Memory B cell (primary cell): ENCODE results near the gene GATAD1.
A peak's percentile ranks its signal among the peaks of the same experiment; 100 is the strongest.
"Not testable (repeated sequence)": the region's sequence is repeated elsewhere in the genome, so short reads cannot be mapped to it uniquely, and the experiment has no call there.

Source experiments
- ATAC-seq: fragments of 150-1000 bp; cut with Tn5 transposase; 2 replicates; pipeline ENCODE4 v1.10.0; 2021; ENCODE audit warnings: low read depth, mild to moderate bottlenecking, moderate library complexity
- DNase-seq, 2 donors: peaks; one replicate each; pipeline ENCODE4 v3.0.0; 2022; ENCODE audit warnings: low spot score in 2 of 2
- H3K27ac Mint-ChIP-seq: one replicate; pipeline ENCODE4 v1.8.0; 2022; ENCODE audit warnings: mild to moderate bottlenecking, moderate library complexity, mixed read lengths
- H3K27me3 Mint-ChIP-seq: one replicate; pipeline ENCODE4 v1.8.0; 2022; ENCODE audit warnings: mixed read lengths
- H3K36me3 Mint-ChIP-seq: one replicate; pipeline ENCODE4 v1.8.0; 2022; ENCODE audit warnings: mild to moderate bottlenecking, mixed read lengths
- H3K4me1 Mint-ChIP-seq: one replicate; pipeline ENCODE4 v1.8.0; 2022; ENCODE audit warnings: mixed read lengths
- H3K4me3 Mint-ChIP-seq: one replicate; pipeline ENCODE4 v1.8.0; 2022; ENCODE audit warnings: mild to moderate bottlenecking, moderate library complexity, mixed read lengths
- H3K9me3 Mint-ChIP-seq: one replicate; pipeline ENCODE4 v1.8.0; 2022; ENCODE audit warnings: mixed read lengths

The GATAD1 gene

DNA sequence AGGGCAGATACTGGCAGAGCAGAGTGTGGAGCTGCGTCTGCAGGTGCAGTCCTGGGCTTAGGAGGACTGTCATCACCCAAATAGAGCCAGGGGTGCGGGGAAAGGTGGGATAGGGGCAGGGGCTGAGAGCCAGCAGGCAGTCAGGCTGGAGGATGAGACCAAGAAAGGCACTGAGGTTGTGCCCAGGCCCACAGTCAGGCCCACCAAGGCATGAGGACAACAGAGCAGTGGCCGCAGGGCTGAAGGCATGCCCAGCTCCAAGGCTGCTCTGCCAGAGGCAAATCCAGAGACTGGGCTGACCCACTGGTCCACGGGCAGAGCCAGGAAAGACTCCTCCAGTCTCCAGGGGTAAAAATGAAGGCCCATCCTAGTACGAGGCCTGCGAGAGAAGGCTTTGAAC lies 24.4 kb upstream of the GATAD1 start:
- peaks cover 5% of the 10 kb centered on the region for H3K27me3 Mint-ChIP-seq
- DNase-seq = no peak
- no peaks in the 10 kb centered on the region for H3K9me3 Mint-ChIP-seq
- H3K4me1 Mint-ChIP-seq = peaks cover 9% of the 10 kb centered on the region
- H3K36me3 Mint-ChIP-seq = no peaks in the 10 kb centered on the region
- no peak overlapping the region for H3K4me3 Mint-ChIP-seq
- ATAC-seq = no peak
- no peak overlapping the region for H3K27ac Mint-ChIP-seq

DNA sequence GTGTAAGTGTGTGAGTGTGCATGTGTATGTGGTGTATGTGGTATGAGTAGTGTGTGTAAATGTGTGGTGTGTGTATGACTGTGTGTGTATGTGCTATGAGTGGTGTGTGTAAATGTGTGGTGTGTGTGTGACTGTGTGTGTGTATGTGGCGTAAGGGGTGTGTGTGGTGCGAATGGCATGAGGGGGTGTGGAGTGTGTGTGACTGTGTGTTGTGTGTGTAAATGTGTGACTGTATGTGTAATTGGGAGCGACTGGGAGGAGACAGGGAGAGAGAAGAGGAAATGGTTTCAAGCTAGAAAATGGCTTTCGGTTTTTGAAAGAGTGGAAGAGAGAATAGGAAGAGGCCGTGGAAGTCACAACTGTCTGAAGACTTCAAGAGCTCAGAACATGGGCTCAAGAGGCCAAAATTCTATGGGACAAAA lies 23.6 kb upstream of the GATAD1 start:
- Mint-ChIP-seq H3K36me3 (no peaks in the 10 kb centered on the region), H3K27me3 (peaks cover 5% of the 10 kb centered on the region), H3K9me3 (no peaks in the 10 kb centered on the region), H3K4me3 (peak overlapping the region; percentile 0), H3K27ac (no peak overlapping the region), H3K4me1 (peaks cover 9% of the 10 kb centered on the region)
- DNase-seq = no peak
- no peak for ATAC-seq

DNA sequence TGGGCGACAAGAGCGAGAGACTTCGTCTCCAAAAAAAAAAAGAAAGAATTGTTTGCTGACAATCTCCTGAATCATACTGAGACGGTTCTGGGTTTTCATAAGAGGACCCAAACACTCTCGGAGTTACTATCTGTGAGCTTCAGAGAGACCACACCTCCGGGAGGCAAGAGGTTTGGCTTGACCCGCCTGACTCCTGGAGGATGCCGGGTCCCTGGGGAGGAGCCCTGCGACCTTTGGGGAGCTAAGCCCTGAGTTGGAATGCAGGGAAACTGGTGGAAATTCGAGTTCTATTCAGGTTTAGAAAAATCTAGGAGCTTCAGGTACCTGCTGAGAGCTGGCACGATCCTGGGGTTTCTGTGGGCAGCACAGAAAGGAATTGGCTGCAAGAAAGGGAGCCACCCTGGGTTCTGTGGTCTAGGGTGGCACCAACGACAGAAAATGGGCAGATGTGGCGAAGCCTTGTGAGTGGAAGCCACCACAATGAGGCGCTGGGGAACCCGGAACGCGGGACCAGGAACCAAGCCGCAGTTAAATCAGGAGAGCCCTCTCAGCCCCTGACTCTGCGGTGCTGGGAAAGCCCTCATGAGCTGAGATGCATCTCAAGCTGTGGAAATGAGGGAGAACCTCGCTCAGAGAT lies 21.9 kb upstream of the GATAD1 start:
- Mint-ChIP-seq H3K4me3 (peak overlapping the region; percentile 31), H3K4me1 (peaks cover 9% of the 10 kb centered on the region), H3K27me3 (peaks cover 5% of the 10 kb centered on the region), H3K27ac (no peak overlapping the region), H3K9me3 (no peaks in the 10 kb centered on the region), H3K36me3 (no peaks in the 10 kb centered on the region)
- ATAC-seq = peak; percentile 21
- no peak for DNase-seq

DNA sequence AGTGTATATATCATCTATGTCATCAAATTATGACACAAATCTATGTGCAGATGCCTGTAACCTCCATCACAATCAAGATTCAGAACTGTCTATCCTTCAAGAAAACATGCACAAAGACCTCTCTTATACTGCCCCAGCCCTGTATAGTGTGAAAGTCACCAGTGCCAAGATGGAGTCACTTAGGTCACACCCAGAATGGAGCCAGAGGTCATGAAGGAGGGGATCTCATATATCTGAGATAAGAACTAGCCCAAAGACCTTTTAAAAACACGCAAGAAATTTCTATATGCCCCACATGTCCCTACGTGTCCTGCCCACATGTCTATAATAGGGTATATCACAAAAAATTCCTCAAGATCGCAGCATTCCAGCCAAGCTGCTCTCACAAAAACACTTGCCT lies 20.1 kb upstream of the GATAD1 start:
- no peak overlapping the region for H3K4me3 Mint-ChIP-seq
- peaks cover 9% of the 10 kb centered on the region for H3K4me1 Mint-ChIP-seq
- no peak for ATAC-seq
- DNase-seq = no peak
- no peaks in the 10 kb centered on the region for H3K9me3 Mint-ChIP-seq
- no peak overlapping the region for H3K27ac Mint-ChIP-seq
- peaks cover 5% of the 10 kb centered on the region for H3K27me3 Mint-ChIP-seq
- no peaks in the 10 kb centered on the region for H3K36me3 Mint-ChIP-seq

DNA sequence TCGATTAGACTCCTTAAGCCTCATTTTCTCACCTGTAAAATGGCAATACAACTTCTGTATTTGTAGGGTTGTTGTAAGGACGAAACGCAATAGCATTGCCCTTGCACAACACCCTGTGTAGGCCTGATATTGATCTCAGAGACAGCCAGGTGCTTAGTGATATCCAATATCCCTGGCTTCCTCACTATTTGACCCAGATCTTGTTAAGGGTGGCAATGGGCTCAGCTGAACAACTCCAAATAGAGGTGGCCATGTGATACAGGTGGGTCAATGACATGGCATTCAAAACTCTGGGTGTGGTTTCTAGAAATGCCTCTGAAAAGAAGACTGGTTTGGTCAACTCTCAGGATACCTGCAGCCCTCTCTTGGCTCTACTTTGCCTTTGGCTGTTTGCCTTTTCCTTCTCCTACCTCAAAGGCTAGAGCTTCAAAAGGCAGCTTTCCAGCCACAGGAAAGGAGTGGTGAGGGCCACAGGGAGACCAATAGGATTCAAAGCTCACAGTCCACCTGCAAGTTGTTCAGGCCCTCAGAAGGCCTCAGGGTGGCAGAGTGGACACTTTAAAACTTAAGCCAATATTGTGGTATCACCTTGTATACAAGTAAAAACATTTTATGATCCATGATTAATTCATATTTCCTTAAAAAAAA lies 14.9 kb upstream of the GATAD1 start:
- no peak overlapping the region for H3K4me3 Mint-ChIP-seq
- ATAC-seq = no peak
- no peaks in the 10 kb centered on the region for H3K9me3 Mint-ChIP-seq
- H3K4me1 Mint-ChIP-seq = no peaks in the 10 kb centered on the region
- peaks cover 2% of the 10 kb centered on the region for H3K27me3 Mint-ChIP-seq
- no peaks in the 10 kb centered on the region for H3K36me3 Mint-ChIP-seq
- no peak overlapping the region for H3K27ac Mint-ChIP-seq
- DNase-seq = no peak

DNA sequence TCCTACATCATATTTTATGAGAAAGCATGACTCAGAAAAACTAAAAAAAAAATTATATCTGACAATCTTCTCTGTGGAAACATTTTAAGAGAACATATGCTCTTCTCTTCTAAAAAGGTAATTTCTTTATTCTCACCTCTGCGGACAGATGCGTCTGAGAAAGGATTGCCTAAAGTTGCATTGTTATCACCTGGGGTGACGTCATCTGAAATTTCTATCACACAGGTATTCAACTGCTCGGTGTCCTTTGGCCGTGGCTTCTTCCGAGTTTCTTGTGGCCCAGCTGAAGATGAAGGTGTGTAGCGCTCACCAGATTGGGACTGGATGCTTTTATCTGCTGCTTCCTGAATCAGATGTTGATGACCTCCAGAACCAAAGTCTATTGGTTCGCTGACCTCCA lies 14.3 kb upstream of the GATAD1 start:
- no peak for ATAC-seq
- DNase-seq = no peak
- H3K27ac Mint-ChIP-seq = no peak overlapping the region
- no peaks in the 10 kb centered on the region for H3K9me3 Mint-ChIP-seq
- H3K36me3 Mint-ChIP-seq = no peaks in the 10 kb centered on the region
- no peak overlapping the region for H3K4me3 Mint-ChIP-seq
- H3K27me3 Mint-ChIP-seq = peaks cover 2% of the 10 kb centered on the region
- H3K4me1 Mint-ChIP-seq = no peaks in the 10 kb centered on the region

DNA sequence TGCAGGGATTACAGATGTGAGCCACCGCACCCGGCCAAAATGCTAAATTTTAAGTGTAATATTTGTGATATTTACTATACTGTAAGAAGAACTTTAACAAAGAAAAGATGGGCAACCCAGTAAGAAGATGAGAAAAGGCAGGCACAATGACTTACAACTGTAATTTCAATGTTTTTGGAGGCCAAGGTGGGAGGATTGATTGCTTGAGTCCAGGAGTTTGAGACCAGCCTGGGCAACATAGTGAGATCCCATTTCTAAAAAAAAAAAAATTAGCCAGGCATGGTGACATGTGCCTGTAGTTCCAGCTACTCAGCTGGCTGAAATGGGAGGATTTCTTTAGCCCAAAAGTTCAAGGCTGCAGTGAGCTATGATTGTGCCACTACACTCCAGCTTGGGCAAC lies 11.7 kb upstream of the GATAD1 start:
- no peak overlapping the region for H3K27ac Mint-ChIP-seq
- H3K9me3 Mint-ChIP-seq = no peaks in the 10 kb centered on the region
- no peak for ATAC-seq
- H3K4me1 Mint-ChIP-seq = no peaks in the 10 kb centered on the region
- no peak overlapping the region for H3K4me3 Mint-ChIP-seq
- peaks cover 2% of the 10 kb centered on the region for H3K27me3 Mint-ChIP-seq
- no peaks in the 10 kb centered on the region for H3K36me3 Mint-ChIP-seq
- no peak for DNase-seq

DNA sequence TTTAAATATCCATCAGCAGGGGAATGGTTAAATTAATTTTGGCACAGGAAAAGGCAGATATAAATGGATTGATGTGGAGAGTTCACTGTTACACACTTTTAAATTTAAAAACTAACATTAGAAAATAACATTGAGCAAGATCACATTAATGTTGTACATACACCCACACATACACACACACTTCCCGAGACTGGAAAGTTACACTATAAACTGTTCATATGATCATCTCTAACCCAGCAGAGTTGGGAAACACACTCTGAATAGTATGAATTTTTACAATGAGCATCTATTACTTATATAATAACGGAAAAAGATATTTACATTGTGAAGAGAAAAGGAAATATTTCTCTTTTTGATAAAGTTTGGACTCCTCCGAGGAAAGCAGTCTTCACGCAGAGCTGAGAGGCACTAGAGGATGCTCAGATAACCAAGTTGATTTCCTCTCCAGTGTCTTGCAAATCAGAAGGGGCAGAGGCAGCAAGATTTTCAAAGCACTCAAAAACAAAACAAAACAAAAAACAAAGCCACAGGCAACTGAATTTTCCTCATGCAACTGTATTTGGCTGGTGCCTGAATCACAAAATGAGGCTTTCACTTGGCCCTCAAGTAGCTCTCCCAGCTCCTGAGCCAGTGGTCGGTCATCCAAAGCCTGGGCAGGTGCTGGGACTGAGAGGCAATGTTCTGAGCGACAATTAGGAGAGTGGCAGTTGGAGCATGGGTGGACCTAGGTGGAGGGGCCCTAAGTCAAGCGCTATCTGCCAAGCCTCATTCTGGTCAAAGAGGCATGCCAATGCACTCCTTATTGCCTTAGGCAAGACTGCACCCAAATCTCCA lies 10.5 kb upstream of the GATAD1 start:
- H3K27me3 Mint-ChIP-seq = peaks cover 2% of the 10 kb centered on the region
- H3K4me1 Mint-ChIP-seq = no peaks in the 10 kb centered on the region
- ATAC-seq = no peak
- no peak overlapping the region for H3K27ac Mint-ChIP-seq
- H3K4me3 Mint-ChIP-seq = no peak overlapping the region
- H3K36me3 Mint-ChIP-seq = no peaks in the 10 kb centered on the region
- DNase-seq = no peak
- H3K9me3 Mint-ChIP-seq = no peaks in the 10 kb centered on the region

DNA sequence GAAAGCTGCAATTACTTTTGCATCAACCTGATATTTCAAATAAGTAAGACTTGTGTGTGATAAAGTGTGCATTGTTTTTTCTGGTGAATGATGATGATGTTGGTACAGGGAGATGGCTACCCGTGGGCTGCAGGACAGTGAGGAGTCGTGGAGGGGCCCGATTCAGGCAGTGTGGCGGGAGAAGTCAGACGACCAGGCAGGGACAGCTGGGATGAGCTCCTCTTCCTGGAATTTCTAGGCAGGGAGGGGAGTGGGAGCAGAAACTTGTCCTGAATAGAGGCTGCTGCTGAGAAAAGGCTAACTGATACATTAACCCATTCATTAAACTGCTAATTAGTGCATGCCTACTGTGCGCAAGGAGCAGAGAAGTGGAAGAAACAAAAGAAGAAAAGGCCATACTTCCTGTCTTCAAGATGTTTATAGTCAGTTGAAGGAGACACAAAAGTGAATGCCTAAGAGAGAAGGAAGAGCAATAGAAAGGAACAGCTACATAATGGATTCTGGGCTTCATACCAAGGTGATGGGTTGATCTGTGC lies 9.3 kb upstream of the GATAD1 start:
- Mint-ChIP-seq H3K27ac (no peak overlapping the region), H3K27me3 (peaks cover 2% of the 10 kb centered on the region), H3K36me3 (peaks cover 2% of the 10 kb centered on the region), H3K4me1 (no peaks in the 10 kb centered on the region), H3K4me3 (no peak overlapping the region), H3K9me3 (peaks cover 2% of the 10 kb centered on the region)
- ATAC-seq (no peak), DNase-seq (no peak)

DNA sequence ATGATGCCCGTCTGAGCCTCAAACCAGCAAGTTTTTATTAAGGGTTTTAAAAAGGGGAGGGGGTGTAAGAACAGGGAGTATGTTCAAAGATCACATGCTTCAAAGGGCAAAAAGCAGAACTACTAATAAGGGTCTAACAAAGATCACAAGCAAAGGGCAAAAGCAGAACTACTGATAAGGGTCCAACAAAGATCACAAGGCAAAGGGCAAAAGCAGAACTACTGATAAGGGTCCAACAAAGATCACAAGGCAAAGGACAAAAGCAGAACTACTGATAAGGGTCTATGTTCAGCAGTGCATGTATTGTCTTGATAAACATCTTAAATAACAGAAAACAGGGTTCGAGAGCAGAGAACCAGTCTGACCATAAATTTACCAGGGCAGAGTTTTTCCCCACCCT lies 4.6 kb upstream of the GATAD1 start:
- H3K9me3 Mint-ChIP-seq, H3K4me1 Mint-ChIP-seq, H3K27ac Mint-ChIP-seq, H3K4me3 Mint-ChIP-seq, ATAC-seq, DNase-seq, H3K36me3 Mint-ChIP-seq, H3K27me3 Mint-ChIP-seq: not testable (repeated sequence)

DNA sequence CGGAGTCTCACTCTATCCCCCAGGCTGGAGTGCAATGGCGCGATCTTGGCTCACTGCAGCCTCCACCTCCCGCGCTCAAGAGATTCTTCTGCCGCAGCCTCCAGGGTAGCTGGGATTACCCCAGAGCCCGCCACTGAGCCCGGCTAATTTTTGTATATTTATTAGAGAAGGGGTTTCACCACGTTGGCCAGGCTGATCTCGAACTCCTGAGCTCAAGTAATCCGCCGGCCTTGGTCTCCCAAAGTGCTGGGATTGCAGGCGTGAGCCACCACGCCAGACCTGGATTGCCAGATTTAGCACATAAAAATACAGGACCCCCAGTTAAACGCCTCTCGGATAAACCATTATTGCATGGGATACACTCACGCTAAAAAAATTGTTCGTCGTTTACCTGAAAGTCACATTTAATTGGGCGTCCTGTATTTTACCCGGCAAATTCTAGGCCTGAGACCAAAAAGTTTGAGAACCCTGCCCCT lies 375 bp upstream of the GATAD1 start:
- Mint-ChIP-seq H3K4me3 (peak overlapping the region; percentile 86), H3K27me3 (no peaks in the 10 kb centered on the region), H3K4me1 (peaks cover 3% of the 10 kb centered on the region), H3K36me3 (peaks cover 8% of the 10 kb centered on the region), H3K27ac (peak overlapping the region; percentile 97), H3K9me3 (peaks cover 2% of the 10 kb centered on the region)
- no peak for DNase-seq
- no peak for ATAC-seq

DNA sequence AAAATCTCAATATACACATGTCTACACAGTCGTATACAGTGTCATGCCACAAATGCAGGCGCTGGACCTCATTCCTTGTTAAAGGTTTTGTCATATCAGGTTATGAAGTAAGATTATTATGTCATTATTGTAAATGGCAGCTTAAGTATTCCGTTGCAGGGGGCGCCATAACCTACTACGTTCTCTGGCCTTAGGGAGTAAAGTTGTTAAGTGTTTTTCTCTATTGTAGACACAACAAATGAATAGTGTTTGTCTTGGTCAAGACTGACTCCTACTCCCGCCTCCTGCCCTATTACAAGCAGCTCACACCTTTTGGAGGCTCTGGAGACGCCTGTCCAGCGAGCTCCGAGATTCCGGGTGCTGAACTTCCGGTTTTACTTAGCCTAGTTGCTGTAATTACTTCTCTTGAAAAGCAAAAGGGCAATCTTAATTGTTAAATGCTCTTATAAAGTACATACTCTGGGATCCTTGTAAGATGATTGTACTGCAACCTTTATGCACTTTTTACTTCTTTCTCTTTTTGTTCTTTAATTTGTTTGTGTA lies 994 bp downstream of the GATAD1 start:
- Mint-ChIP-seq H3K9me3 (no peaks in the 10 kb centered on the region), H3K27ac (peak overlapping the region; percentile 97), H3K27me3 (no peaks in the 10 kb centered on the region), H3K4me1 (peaks cover 5% of the 10 kb centered on the region), H3K36me3 (peaks cover 8% of the 10 kb centered on the region), H3K4me3 (peak overlapping the region; percentile 94)
- peak; percentile 52 to 60 for DNase-seq
- peak; percentile 41 for ATAC-seq

DNA sequence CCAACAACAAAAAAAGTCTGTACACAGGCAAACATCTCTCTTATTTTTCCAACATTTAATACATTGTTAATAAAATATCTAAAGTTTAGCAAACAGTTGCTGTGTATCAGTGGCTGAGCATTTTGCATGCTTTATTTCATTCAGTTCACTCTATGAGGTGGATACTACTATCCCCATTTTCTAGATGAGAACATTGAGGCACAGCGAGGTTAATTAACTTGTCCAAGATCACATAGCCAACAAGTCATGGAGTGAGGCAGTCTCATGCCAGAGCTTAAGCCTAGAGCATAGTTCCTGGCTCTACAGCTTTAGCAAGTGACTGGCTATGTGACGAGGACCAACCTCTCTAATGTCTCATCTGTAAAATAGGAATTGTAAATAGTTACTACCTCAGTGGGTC lies 4.4 kb downstream of the GATAD1 start:
- H3K27ac Mint-ChIP-seq = no peak overlapping the region
- H3K27me3 Mint-ChIP-seq = no peaks in the 10 kb centered on the region

DNA sequence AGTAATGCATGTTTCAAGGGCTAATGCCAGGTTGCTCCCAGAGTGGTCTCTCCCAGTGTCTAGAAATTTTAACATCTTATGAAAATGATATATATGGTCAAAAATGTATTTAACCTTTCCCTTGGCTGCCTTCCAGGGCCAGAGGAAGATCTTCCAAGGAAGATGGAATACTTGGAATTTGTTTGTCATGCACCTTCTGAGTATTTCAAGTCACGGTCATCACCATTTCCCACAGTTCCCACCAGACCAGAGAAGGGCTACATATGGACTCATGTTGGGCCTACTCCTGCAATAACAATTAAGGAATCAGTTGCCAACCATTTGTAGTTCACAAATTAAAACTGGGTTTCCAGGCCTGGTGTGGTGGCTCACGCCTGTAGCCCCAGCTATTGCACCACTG lies 9.0 kb downstream of the GATAD1 start:
- Mint-ChIP-seq H3K9me3 (no peaks in the 10 kb centered on the region), H3K4me1 (peaks cover 3% of the 10 kb centered on the region), H3K4me3 (no peak overlapping the region), H3K27ac (no peak overlapping the region), H3K27me3 (no peaks in the 10 kb centered on the region), H3K36me3 (peaks cover 9% of the 10 kb centered on the region)
- ATAC-seq = no peak
- DNase-seq = no peak

More for the DNA sequence above, 4.4 kb downstream of the GATAD1 start:
- H3K4me1 Mint-ChIP-seq = peaks cover 6% of the 10 kb centered on the region
- no peak overlapping the region for H3K4me3 Mint-ChIP-seq
- DNase-seq (no peak), ATAC-seq (no peak)
- H3K9me3 Mint-ChIP-seq = no peaks in the 10 kb centered on the region
- H3K36me3 Mint-ChIP-seq = peaks cover 15% of the 10 kb centered on the region
